Measurements from ENCODE around the gene SEC11A.

SEC11A gene

DNA sequence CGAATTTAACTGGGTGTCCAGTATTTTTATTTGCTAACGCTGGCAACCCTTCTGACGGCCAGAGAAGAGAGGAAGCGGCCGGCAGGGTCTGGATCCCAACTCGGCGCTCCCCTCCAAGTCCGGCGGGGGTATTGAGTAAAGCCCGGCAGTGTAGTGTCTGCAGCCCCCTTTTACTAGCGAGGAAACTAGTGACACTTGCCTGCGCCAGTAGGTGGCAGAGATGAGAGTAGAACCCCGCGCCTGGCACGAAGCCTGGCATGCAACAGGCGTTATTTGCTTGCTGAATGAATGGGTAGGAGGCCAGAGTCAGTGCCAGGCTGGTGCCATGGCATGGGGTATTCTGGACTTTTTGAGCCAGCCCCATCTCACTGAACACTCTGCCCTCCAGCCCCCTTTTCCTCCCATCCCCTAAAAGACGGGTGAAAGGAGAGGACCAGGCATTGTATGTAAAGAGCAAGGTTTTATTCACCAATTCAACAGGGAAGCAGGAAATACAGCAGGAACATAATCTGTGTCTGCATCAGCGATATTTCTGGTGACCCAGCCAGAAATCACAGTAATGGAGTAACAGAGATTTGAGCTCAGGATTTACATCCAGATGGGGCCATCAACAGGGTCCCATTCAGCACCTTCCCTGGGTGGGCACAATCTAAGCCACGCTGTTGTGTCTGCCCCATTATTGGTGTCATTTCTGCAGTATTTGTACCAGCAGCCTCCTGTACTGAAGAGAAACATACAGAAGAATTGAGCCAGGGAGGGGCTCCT is 61.1 kb downstream of the SEC11A start:
- no peaks in the 10 kb centered on the region for H3K36me3 ChIP-seq (replicated peaks; ENCODE audit: insufficient read depth, low read length)
- peaks cover 18% of the 10 kb centered on the region for H3K79me2 ChIP-seq (ENCODE audit: low read length)
- H3K4me2 ChIP-seq (ENCODE audit: low read depth, low read length): peak overlapping the region; percentile 100
- H3K27me3 ChIP-seq (replicated peaks; ENCODE audit: insufficient read depth, low read length): no peaks in the 10 kb centered on the region
- DNase-seq: peak; percentile 82
- peak overlapping the region; percentile 100 for H3K4me3 ChIP-seq (ENCODE audit: low read length)
- H2AFZ ChIP-seq (ENCODE audit: low read length): peak overlapping the region; percentile 98
- TF ChIP-seq, protein P1, sequence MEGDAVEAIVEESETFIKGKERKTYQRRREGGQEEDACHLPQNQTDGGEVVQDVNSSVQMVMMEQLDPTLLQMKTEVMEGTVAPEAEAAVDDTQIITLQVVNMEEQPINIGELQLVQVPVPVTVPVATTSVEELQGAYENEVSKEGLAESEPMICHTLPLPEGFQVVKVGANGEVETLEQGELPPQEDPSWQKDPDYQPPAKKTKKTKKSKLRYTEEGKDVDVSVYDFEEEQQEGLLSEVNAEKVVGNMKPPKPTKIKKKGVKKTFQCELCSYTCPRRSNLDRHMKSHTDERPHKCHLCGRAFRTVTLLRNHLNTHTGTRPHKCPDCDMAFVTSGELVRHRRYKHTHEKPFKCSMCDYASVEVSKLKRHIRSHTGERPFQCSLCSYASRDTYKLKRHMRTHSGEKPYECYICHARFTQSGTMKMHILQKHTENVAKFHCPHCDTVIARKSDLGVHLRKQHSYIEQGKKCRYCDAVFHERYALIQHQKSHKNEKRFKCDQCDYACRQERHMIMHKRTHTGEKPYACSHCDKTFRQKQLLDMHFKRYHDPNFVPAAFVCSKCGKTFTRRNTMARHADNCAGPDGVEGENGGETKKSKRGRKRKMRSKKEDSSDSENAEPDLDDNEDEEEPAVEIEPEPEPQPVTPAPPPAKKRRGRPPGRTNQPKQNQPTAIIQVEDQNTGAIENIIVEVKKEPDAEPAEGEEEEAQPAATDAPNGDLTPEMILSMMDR (IDR thresholded peaks at IDR 0.05; ENCODE audit: low read length): peak; percentile 73
- TF ChIP-seq EZH2phosphoT487 (IDR thresholded peaks at IDR 0.05; ENCODE audit: low read length): no peak
- no peaks in the 10 kb centered on the region for H4K20me1 ChIP-seq (ENCODE audit: insufficient read depth, low read length)
- H3K27ac ChIP-seq (ENCODE audit: low read length): peak overlapping the region; percentile 75; the same call in 1 of the 2 replicates
- H3K9me3 ChIP-seq (replicated peaks; ENCODE audit: insufficient read depth, low read length): no peaks in the 10 kb centered on the region
- H3K4me1 ChIP-seq (ENCODE audit: low read length): peaks cover 19% of the 10 kb centered on the region
- H3K9ac ChIP-seq (ENCODE audit: low read length): peak overlapping the region; percentile 97
- H3K9me2 ChIP-seq (replicated peaks; ENCODE audit: insufficient read depth, low read length): no peaks in the 10 kb centered on the region
- peaks cover 38% of the 10 kb centered on the region for H3F3A ChIP-seq (ENCODE audit: insufficient read depth, low read length)

DNA sequence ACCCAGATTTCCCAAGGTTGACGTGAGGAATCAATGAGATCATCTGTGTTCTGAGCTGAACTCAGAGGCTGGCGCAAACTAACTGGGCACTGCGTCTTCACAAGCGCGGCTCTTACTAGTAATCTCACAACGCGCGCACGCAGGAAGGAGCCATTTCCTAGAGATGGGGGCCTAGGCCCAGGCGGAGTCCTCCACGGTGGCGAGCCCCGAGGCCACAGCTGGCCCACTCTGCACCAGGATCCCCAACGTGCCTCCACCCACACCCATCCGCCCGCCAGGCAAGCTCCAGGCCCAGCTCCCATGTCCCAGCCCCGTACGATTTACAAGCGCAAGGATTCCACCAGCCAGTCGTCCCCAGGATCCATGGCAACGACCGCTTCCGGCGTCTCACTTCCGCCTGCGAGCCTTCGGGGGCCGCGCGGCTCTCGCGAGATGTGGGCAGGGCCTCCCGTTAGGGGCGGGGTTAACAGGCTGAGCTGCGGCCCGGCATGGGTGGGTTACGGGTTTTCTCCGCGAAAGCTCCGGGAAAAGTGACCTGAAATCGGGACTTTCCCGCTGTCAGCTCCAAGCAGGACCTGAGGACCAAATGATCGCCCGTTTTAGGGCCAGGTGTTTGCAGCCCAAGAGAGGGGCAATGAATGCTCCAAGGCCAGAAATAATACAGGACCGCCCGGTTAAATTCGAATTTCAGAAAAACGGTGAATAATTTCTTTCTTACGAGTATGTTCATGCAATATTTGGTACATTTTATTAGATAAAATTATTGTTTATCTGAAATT is 61.8 kb downstream of the SEC11A start, which contains the start of gene WDR73:
TSS of gene WDR73 (minus strand) at position 374 of the 779 bp plus-strand sequence. CDS start at position 365, 9 bp downstream.
- H3F3A ChIP-seq (ENCODE audit: insufficient read depth, low read length): peaks cover 31% of the 10 kb centered on the region
- H3K9ac ChIP-seq (ENCODE audit: low read length): peak within 1 kb of the TSS; percentile 97
- TF ChIP-seq EZH2phosphoT487 (IDR thresholded peaks at IDR 0.05; ENCODE audit: low read length) (no peak), EZH2 (optimal IDR thresholded peaks at IDR 0.05; ENCODE audit: low read depth, low read length) (no peak)
- TF ChIP-seq, protein P1 (IDR thresholded peaks at IDR 0.05; ENCODE audit: low read length): no peak
- H3K79me2 ChIP-seq (ENCODE audit: low read length): peaks cover 18% of the 10 kb centered on the region
- H3K9me3 ChIP-seq (replicated peaks; ENCODE audit: insufficient read depth, low read length): no peaks in the 10 kb centered on the region
- H3K9me2 ChIP-seq (replicated peaks; ENCODE audit: insufficient read depth, low read length): no peaks in the 10 kb centered on the region
- peak; percentile 96 for DNase-seq
- H4K20me1 ChIP-seq (ENCODE audit: insufficient read depth, low read length): no peaks in the 10 kb centered on the region
- peak within 1 kb of the TSS; percentile 98 for H2AFZ ChIP-seq (ENCODE audit: low read length)
- peak within 1 kb of the TSS; percentile 100 for H3K4me2 ChIP-seq (ENCODE audit: low read depth, low read length)
- H3K27ac ChIP-seq (ENCODE audit: low read length): peak within 1 kb of the TSS; percentile 75
- no peaks in the 10 kb centered on the region for H3K27me3 ChIP-seq (replicated peaks; ENCODE audit: insufficient read depth, low read length)
- peaks cover 11% of the 10 kb centered on the region for H3K4me1 ChIP-seq (ENCODE audit: low read length)
- no peaks in the 10 kb centered on the region for H3K36me3 ChIP-seq (replicated peaks; ENCODE audit: insufficient read depth, low read length)
- H3K4me3 ChIP-seq (ENCODE audit: low read length): peak within 1 kb of the TSS; percentile 100

DNA sequence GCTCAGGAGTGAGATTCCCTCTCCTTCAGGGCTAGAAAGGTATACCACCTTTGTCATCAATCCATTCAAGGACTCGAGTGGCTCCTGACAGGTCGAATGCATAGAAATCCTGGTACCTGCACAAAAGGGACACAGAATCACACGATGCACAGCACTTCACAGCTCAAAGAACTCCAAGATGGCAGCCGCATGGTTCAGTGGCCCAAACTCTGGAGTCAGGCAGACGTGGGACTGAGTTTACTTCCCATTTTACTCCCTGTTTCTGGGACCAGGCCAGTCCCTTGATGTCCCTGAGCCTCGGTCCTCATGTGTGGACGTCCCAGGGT is 62.4 kb downstream of the SEC11A start:
- H3K9me3 ChIP-seq (replicated peaks; ENCODE audit: insufficient read depth, low read length): no peaks in the 10 kb centered on the region
- TF ChIP-seq EZH2phosphoT487 (IDR thresholded peaks at IDR 0.05; ENCODE audit: low read length): no peak
- TF ChIP-seq EZH2 (optimal IDR thresholded peaks at IDR 0.05; ENCODE audit: low read depth, low read length): no peak
- TF ChIP-seq, protein P1 (IDR thresholded peaks at IDR 0.05; ENCODE audit: low read length): no peak
- peaks cover 18% of the 10 kb centered on the region for H3K79me2 ChIP-seq (ENCODE audit: low read length)
- no peak for DNase-seq
- peak overlapping the region; percentile 97 for H3K9ac ChIP-seq (ENCODE audit: low read length)
- peak overlapping the region; percentile 100 for H3K4me2 ChIP-seq (ENCODE audit: low read depth, low read length)
- peak overlapping the region; percentile 75 for H3K27ac ChIP-seq (ENCODE audit: low read length)
- H4K20me1 ChIP-seq (ENCODE audit: insufficient read depth, low read length): no peaks in the 10 kb centered on the region
- peak overlapping the region; percentile 98 for H2AFZ ChIP-seq (ENCODE audit: low read length)
- no peaks in the 10 kb centered on the region for H3K27me3 ChIP-seq (replicated peaks; ENCODE audit: insufficient read depth, low read length)
- no peaks in the 10 kb centered on the region for H3K9me2 ChIP-seq (replicated peaks; ENCODE audit: insufficient read depth, low read length)
- peaks cover 6% of the 10 kb centered on the region for H3K4me1 ChIP-seq (ENCODE audit: low read length)
- 0 out of 2 replicates have a peak, but pooled peaks cover 3% of the 10 kb centered on the region for H3K36me3 ChIP-seq (replicated peaks; ENCODE audit: insufficient read depth, low read length)
- H3K4me3 ChIP-seq (ENCODE audit: low read length): peak overlapping the region; percentile 100
- peaks cover 26% of the 10 kb centered on the region for H3F3A ChIP-seq (ENCODE audit: insufficient read depth, low read length)

Data from MM.1S (cell line).